Activated naive CD8-positive, alpha-beta T cell treated with anti-CD3 and anti-CD28 coated beads, Interleukin-2, amount 50 U/mL, for 16 hours (primary cell): ENCODE results near the gene LITAF.
"Not testable (repeated sequence)": the region's sequence is repeated elsewhere in the genome, so short reads cannot be mapped to it uniquely, and the experiment has no call there.

ENCODE experiments used
- DNase-seq: peaks from one replicate; pipeline ENCODE4 v3.0.0-alpha.2; 2020; ENCODE audit warnings: low read depth, low spot score

The LITAF gene

DNA sequence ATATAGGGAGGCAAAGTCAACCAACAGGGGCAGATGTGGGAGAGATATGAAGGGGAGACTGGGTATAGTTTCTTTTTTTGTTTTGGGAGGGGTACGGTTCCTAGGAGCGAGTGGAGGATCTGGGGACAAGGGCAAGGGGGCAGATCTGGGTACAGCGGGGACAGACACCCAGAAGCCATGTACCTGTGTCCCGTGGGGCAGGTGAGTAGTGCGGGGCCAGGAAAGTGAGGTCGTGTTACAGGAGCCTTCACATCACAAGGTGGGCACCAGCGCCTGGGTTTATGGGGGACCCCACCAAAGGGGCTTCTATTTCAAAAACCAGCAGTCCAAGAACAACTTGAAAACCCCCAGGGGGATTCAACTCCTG lies 11.5 kb downstream of the LITAF start:
- DNase-seq, result no peak

DNA sequence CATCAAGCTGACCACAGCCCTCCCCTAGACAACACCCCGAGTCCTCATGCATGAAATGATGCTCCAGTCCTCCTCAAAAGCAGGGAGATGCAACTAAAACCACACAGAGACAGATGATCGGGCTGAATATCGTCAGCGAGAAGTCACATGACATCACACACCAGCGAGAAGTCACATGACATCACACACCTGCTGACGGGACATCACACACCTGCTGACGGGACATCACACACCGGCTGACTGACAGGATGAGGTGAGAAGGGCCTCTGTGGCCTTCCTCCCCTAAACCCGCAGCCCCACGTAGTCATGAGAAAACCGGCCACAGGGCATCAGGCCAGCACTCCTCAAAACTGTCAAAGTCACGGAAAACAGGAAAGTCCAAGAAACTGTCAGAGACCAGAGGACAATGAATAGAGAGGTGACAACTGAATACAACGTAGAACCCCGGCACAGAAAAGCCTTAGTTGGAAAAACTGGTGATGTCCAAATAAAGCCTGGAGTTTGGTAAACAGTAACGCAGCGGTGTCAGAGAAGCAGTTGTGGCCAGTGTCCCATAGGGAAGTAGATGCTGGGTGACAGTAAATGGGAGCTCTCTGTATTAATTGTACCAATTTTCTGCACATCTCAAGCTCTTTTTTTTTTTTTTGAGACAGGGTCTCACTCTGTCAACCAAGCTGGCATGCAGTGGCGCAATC lies 14.3 kb downstream of the LITAF start:
- DNase-seq, result no peak

DNA sequence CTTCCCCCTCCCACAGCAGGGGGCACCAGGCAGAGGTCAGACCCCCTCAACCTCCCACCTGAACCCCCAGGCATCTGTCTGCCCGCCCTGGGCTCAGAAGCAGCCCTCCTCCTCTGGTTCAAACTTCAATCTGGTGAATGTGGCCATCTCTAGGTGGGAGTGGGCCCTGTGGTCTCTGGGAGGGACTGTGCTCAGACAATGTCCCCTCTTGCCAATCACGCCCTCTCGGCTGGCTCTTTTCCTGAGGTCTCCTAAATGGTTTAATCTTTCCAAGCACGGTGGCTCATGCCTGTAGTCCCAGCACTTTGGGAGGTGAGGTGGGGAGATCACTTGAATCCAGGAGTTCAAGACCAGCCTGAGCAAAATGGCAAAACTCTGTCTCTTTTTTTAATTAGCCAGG lies 15.2 kb downstream of the LITAF start:
- DNase-seq, result no peak

DNA sequence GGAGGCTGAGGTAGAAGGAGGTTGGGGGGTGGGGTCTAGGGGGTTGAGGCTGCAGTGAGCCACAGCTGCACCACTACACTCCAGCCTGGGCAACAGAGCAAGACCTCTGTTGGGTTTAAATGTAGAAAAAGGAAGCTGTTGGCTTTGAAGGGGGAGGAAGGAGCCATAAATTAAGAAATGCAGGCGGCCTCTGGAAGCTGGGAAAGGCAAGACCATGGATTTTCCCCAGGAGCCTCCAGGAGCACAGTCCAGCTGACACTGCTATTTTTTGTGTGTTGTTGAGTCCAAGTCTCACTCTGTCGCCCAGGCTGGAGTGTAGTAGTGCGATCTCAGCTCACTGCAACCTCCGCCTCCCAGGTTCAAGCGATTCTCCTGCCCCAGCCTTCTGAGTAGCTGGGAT lies 15.9 kb downstream of the LITAF start:
- no peak for DNase-seq

DNA sequence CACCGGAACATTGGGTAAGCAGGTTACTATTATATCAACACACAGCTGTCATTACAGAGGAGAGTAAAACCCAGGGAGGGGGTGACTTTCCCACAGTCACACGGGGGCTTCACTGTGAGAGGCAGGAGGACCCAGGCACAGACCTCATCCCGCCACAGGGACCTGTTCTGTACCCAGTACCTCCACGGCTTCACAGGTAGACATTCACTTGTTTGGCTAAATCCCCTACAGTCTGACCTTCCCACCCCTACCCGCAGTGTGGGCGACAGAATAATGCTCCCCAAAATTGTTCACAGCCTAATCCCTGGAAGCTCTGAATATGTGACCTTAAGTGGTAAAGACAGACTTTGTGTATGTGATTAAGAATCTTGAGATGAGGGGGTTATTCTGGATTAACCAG lies 16.5 kb downstream of the LITAF start:
- no peak for DNase-seq

DNA sequence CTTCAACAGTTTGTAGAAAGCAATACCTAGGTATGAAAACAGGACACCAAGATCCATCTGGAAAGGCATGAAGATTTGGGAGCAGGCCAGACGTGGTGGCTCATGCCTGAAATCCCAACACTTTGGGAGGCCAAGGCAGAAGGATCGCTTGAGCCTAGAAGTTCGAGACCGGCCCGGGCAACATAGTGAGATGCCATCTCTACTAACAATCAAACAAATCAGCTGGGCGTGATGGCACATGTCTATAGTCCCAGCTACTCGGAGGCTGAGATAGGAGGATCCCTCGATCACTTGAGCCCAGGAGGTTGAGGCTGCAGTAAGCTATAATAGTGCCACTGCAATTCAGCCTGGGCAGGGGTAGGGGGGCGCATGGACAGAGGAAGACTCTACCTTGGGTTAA lies 20.3 kb downstream of the LITAF start:
- DNase-seq, result no peak

DNA sequence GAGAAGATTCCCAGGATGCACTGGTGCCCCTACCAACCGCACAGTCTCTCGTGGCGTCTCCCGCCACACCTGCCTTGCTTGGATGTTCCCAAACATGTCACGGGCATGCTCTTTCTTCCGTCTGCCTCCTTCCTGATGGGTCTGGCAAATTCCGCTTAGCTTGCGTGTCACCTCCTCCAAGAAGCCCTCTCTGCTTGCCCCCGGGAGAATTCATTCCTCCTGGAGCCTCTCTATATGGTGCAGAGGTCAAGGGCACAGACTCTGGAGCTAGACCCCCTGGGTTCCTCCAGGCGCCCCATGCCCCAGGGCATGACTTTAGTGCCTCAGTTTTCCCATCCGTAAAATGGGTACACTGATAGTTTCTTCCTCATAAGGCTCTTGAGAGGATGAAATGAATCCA lies 21.1 kb downstream of the LITAF start:
- DNase-seq, result no peak

DNA sequence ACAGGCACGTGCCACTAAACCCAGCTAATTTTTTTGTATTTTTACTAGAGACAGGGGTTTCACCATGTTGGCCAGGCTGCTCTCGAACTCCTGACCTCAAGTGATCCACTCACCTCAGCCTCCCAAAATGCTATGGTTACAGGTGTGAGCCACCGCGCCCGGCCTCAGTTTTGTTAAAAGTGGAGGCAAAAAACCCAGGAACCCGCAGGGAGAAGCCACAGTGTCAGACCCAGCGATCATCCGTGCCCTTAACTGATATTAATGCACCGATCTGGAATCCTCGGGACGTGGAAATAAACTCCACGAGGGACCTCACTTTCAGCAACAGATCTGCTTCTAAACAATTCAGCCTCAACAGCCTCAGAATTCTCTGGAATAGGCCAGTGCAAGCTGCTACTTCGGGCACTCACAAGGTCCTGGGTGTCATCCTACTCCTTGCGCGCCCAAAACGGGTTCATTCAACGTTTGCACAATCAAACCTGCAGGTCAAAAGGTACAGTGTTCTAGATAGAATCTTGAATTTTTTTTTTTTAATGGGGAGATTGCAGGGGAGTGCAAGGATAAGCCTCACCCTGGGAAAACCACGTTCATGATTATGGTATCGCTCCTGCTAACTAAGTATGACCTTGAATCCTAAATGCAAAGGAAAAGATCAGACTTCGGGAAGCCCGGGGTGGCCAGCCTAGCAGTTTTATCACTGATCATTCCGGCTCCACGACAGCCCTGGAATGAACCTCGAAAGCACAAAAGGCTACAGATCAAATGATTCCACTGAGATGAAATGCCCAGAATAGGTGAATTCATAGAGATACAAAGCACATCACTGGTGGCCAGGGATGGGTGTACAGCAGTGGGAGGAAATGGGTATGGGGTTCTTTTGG lies 22.4 kb downstream of the LITAF start:
- no peak for DNase-seq

DNA sequence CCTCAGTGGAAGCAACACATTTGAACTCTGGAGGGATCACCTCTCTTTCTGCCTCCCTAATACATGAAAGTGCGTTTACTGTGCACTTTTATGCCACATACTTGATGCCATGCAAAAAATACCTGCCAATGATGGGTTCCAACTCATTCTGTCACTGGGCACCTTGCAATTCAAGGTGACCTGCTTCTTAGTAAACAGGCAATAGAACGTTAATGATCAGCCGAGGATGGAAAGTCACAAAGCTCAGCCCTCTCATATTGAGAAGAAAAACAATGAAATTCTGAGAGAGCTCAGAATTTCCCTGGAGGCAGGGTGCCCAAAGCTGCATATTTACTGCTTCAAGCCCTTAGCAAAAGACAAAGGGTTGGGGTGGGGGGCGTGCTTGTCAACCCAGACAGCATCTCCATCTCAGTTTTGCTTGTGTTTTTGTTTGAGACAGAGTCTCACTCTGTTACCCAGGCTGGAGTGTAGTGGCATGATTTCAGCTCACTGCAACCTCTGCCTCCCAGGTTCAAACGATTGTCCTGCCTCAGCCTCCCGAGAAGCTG lies 23.2 kb downstream of the LITAF start:
- DNase-seq, result no peak

DNA sequence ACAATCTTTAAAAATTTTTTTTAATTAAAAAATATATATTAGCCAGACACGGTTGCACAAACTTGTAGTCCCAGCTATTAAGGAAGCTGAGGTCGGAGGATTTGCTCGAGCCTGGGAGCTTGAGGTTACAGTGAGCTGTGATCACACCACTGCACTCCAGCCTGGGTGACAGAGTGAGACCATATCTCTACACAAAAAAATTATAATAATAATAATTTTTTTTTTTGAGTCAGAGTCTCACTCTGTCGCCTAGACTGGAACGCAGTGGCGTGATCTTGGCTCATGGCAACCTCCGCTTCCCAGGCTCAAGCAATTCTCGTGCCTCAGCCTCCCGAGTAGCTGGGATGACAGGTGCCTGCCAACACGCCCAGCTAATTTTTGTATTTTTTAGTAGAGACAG lies 23.8 kb downstream of the LITAF start:
- DNase-seq, result no peak

DNA sequence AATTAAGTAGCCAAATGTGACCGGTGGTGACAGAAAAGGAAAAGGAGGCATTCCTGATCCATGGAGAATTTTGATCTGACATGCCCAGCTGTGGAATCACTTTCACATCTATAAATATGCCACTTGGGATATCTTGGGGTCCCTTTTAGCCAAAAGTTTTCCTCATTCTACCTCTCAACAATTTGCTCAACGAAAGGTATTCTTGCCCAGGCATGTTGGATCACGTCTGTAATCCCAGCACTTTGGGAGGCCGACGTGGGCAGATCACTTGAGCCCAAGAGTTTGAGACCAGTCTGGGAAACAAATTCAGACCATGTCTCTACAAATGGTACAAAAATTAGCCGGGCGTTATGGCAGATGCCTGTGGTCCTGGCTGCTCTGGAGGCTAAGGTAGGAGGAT lies 24.3 kb downstream of the LITAF start:
- DNase-seq, result no peak

DNA sequence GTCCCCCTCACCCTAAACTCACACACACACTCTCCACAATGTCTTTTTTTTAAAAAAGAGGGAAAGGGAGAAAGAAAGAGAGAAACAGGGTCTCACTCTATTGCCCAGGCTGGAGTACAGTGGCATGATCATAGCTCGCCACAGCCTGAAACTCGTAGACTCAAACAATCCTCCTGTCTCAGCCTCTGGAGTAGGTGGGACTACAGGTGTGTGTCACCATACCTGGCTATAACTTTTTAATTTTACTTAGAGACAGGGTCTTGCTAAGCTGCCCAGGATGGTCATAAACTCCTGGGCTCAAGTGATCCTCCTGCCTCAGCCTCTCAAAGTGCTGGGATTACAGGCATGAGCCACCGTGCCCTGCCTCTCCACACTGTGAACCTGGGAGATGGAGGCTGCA lies 24.9 kb downstream of the LITAF start:
- DNase-seq, result no peak

DNA sequence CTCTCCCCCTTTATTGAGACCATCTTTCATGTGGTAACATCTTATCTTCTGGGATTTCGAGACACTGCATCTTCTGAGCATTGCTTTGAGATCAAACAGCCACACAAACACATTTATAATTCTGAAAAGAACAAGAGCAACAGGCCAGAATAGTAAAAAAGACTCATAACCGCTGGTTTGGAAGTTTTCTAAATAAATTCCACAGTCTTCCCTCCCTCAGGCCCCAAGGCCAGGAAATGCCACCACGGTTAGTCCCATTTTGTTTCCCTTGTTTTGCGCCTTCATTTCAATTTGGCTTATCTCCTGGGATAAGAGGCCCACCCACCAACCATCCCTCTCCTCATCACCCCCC lies 25.3 kb downstream of the LITAF start:
- DNase-seq, result no peak

DNA sequence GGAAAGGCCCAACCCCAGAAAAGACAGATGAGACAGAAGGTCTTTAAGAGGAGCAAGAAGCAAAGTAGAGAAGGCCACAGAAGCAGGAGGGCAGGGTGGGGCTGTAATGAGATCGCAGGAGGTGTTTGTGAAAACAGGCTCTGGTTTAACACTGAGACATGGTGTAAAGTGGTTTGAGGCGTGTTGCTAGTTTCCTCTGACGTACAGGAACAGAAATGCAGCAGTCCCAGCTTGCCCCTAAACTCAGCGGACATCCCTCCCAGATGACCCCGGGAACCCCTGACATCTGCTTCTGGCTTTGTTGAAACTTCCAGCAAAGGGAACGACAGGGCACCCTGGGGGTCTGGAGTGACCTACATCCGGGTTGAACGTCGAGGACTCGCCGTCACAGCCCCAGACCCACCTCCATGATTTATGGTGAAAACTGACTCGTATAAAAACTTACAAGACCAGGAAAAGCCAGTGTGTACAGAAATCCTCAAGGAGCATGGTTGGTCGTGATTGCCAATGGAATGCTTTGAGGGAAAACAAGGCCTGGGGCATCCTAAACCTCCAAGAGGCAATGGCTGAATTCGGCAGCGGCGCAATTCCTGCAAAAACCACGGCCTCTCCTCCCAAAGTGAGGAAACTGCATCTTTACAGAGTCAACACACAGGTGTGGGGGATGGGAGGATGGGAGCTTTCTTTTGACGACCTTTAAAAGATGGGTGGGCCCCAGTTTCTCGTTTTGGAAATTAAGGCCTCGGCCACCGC lies 25.8 kb downstream of the LITAF start:
- no peak for DNase-seq

DNA sequence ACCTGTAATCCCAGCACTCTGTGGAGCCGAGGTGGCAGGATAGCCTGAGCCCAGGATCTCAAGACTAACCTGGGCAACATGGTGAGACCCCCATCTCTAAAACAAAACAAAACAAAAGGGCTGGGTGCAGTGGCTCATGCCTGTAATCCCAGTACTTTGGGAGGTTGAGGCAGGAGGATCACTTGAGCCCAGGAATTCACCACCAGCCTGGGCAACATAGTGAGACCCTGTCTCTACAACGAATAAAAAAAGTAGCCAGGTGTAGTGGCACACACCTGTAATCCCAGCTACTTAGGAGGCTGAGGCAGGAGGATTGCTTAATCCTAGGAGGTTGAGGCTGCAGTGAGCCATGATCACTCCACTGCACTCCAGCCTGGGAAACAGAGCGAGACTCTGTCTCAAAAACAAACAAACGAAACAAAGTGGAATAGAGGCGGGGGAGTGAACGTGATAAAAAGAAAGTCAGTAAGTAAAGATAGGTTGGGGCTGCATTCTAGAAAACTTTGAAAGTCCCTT lies 28.4 kb downstream of the LITAF start:
- not testable (repeated sequence) for DNase-seq

DNA sequence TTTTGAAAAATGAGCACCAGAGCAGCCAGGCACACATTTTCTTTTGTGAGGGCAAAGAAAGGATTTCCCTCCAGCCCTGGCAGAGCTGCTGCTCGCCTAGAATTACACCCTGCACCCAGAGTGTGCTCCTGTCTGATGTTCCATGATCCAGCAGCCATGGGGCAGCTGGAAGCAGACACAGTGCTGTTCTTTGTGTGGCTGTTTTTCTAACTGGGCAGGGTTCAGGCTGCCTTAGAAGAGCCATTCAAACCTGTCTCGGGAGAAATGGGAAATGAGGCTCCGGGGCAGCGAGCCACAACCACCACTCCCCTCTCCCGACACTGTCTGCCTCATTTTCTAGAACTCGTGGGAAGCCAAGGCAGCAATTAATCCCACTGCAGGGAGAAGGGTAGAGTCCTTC lies 28.9 kb downstream of the LITAF start:
- no peak for DNase-seq

DNA sequence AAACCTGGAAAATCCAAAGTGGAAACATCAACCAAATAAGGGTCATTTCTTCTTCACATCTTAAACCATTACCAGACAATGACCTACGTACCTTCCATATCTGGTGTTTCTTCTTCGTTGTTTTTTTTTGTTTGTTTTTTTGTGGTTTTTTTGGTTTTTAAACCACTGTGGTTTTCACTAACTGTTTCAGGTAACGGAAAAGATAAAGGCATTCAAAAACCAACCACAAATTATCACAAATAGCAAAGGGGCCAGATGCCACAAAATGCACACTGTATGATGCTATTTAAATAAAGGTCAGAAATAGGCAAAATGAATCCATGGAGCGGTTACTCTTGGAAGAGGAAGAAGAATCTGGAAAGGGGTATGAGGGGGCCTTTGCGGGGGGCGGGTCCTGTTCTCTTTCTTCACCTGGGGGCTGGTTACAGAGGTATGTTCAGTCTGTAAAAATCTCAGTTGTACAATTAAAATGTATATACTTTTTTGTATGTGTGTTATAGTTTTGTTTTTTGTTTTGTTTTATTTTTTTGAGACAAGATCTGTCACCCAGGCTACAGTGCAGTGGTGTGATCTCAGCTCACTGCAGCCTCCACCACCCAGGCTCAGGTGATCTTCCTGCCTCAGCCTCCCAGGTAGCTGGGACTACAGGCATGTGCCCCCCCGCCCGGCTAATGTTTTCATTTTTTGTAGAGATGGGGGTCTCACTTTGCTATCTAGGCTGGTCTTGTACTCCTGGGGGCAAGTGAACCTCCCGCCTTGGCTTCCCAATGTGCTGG lies 29.6 kb downstream of the LITAF start:
- DNase-seq, result no peak

DNA sequence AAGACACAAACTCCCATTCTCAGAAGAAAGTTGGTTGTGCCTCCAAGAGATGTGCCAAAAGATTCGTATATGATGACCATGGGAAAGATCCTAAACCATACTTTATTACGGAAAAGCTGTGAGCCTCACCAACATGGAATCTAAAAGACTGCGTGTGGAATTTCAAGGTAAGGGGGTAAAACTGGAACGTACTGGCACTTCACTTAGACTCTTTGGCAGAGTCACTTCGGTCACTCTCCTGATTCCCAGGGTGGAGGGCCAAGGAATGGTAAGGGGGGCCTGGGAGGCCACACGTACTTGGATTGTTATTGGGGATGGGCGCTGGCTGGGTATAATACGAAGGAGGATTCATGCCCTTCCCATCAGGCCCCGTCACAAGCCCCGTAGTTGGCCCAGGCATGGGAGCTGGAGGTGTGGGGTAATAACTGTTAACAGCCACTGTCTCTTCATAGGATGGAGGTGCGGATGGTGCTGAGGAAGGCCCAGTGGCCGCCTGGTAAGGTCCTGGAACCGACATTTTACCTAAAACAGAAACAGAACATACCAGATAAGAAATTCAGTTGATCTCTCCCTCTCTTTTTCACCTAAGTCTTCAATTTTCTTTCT lies 30.4 kb downstream of the LITAF start:
- DNase-seq, result no peak

DNA sequence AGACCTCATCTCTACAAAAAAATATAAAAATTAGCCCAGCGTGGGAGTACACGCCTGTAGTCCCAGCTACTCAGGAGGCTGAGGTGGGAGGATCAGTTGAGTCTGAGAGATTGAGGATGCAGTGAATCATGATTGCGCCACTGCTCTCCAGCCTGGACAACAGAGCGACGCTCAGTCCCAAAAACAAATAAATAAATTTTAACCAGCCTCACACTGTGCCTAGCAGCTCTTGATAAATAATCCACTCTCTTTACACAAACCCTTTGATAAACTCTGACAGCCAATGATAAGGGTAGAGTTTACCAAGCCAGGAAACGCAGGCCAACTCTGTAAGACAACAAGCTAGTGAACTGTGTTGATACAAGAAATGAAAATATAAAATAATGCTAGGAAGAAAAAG lies 32.7 kb downstream of the LITAF start:
- DNase-seq, result no peak

DNA sequence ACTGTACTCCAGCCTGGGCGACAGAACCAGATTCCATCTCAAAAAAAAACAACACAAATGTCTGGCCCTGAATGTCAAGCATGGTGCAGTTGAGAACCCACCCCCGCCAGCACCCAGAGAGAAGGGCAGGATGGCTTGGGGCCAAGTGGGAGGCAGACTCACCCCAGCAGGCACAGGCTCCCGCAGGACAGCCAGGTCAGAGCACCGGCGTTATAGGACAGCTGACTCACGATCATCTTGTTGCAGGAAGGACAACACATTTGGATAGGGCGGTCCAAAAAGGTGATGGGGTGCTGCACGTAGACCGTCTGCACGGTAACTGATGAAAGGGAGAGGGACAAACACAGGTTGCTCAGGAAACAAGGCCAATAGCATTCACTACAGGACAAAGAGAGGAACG lies 33.3 kb downstream of the LITAF start:
- no peak for DNase-seq

DNA sequence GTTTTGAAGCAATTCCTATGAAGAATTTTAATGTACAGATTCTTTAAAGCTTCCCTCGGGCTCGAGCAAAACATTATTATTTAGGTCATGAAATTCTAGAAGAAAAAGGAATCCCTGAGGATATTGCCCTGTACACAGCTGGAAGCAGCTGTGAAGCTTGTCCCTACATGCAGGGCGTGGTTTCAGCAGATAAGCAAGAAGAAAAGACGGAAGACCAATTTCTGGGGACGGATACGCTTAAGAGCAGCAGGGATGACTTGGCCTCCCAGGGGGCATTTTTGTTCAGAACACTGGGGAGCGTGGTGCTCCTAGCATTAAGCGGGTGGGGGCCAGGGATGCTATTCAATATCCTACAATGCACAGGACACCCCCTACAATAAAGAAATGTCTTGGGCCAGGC lies 34.3 kb downstream of the LITAF start:
- no peak for DNase-seq
